Activated CD4-positive, alpha-beta T cell treated with anti-CD3 and anti-CD28 coated beads, Interleukin-2, amount 50 U/mL, for 1 hour (primary cell): ENCODE results near the gene DENND2D.

Experiments
- DNase-seq: peaks from one replicate; pipeline ENCODE4 v3.0.0-alpha.2; 2020

The DENND2D gene

GRCh38 chr1:111202707-111203623, 2.5 kb upstream of the DENND2D start:
- no peak for DNase-seq

GRCh38 chr1:111202366-111202706, 1.9 kb upstream of the DENND2D start:
- no peak for DNase-seq

- no peak for DNase-seq
These were observed 1.0 kb upstream of the DENND2D start for GRCh38 chr1:111201275-111202090.

- no peak for DNase-seq
These were observed 336 bp upstream of the DENND2D start for GRCh38 chr1:111200802-111201161.

GRCh38 chr1:111199329-111199728, 1.1 kb downstream of the DENND2D start:
- DNase-seq, result no peak

GRCh38 chr1:111198836-111199235, 1.6 kb downstream of the DENND2D start:
- DNase-seq, result no peak

- DNase-seq, result peak; percentile 76
These were observed 2.7 kb downstream of the DENND2D start for GRCh38 chr1:111197598-111198284.

- no peak for DNase-seq
These were observed 4.2 kb downstream of the DENND2D start for GRCh38 chr1:111196213-111196612.

- no peak for DNase-seq
These were observed 5.3 kb downstream of the DENND2D start for GRCh38 chr1:111195002-111195684.

- DNase-seq, result no peak
These were observed 6.5 kb downstream of the DENND2D start for GRCh38 chr1:111193712-111194480.

- no peak for DNase-seq
These were observed 7.6 kb downstream of the DENND2D start for GRCh38 chr1:111192658-111193519.

GRCh38 chr1:111192074-111192473, 8.4 kb downstream of the DENND2D start:
- no peak for DNase-seq

- DNase-seq, result no peak
These were observed 8.9 kb downstream of the DENND2D start for GRCh38 chr1:111191496-111191895.

GRCh38 chr1:111190931-111191451, 9.5 kb downstream of the DENND2D start:
- DNase-seq, result no peak

- no peak for DNase-seq
These were observed 15.8 kb downstream of the DENND2D start for GRCh38 chr1:111184663-111185062.

- DNase-seq, result no peak
These were observed 17.0 kb downstream of the DENND2D start for GRCh38 chr1:111183308-111184069.

GRCh38 chr1:111182052-111182451, 18.4 kb downstream of the DENND2D start:
- no peak for DNase-seq

- DNase-seq, result no peak
These were observed 20.4 kb downstream of the DENND2D start for GRCh38 chr1:111179968-111180533.

GRCh38 chr1:111176678-111177077, 23.8 kb downstream of the DENND2D start:
- no peak for DNase-seq

- DNase-seq, result no peak
These were observed 25.1 kb downstream of the DENND2D start for GRCh38 chr1:111175349-111175748.
